GM12878 (cell line): Measurements from ENCODE around the gene HUS1.

Experiments
- EZH2 ChIP-seq: IDR thresholded peaks from 2 replicates; pipeline ENCODE4 v1.6.1; 2012; ENCODE audit warnings: low read depth, mild to moderate bottlenecking, control low read depth, inconsistent platforms, low read length, borderline replicate concordance; ENCODE audit not compliant: control insufficient read depth
- RCOR1 ChIP-seq: conservative IDR thresholded peaks from 2 replicates; pipeline ENCODE4 v1.6.1; 2012; ENCODE audit warnings: low read depth, low read length, improper control_type of control experiment
- TF ChIP-seq, protein P1 (sequence below), 3 experiments: IDR thresholded peaks in 2 of 3; conservative IDR thresholded peaks in 1 of 3; 2 replicates each; pipeline ENCODE4 v1.5.1; 2011; ENCODE audit warnings: low read depth in 3 of 3, low read length in 3 of 3, mild to moderate bottlenecking in 3 of 3, control low read depth in 2 of 3, moderate library complexity in 2 of 3, inconsistent platforms in 1 of 3, mixed read lengths in 1 of 3; ENCODE audit not compliant: control insufficient read depth in 2 of 3, insufficient read depth in 1 of 3; ENCODE audit errors: extremely low read depth in 1 of 3
- TF ChIP-seq, protein P2 (sequence below): IDR thresholded peaks from 2 replicates; pipeline ENCODE4 v1.6.1; 2012; ENCODE audit warnings: low read length, inconsistent platforms
- TF ChIP-seq, protein P3 (sequence below): fragments of 450-650 bp; IDR thresholded peaks from 2 replicates; pipeline ENCODE4 v1.6.1; 2017; ENCODE audit warnings: mild to moderate bottlenecking, moderate library complexity
- TF ChIP-seq, protein P4 (sequence below): IDR thresholded peaks from 2 replicates; pipeline ENCODE4 v1.6.1; 2012; ENCODE audit warnings: low read depth, low read length, improper control_type of control experiment

DNA sequence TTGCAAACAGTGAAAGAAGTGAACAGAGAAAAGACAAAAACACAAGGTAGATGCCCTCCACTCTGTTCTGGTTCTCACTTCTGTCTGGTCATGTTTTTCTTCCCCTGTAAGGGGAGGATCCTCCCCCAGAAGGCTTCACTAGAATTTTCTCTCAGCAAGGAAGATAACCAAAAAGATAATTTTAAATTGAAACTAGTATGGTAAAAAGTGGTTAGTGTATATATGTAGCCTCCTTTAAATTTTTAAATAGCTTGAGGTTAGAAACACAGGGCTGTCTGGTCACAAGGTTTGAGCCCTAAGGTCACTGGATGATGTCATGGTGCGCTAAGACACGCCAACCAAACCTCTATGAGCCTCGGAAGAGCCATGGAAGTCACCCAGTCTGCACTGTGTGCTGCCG lies 25.6 kb downstream of the HUS1 start:
- TF ChIP-seq, protein P1, sequence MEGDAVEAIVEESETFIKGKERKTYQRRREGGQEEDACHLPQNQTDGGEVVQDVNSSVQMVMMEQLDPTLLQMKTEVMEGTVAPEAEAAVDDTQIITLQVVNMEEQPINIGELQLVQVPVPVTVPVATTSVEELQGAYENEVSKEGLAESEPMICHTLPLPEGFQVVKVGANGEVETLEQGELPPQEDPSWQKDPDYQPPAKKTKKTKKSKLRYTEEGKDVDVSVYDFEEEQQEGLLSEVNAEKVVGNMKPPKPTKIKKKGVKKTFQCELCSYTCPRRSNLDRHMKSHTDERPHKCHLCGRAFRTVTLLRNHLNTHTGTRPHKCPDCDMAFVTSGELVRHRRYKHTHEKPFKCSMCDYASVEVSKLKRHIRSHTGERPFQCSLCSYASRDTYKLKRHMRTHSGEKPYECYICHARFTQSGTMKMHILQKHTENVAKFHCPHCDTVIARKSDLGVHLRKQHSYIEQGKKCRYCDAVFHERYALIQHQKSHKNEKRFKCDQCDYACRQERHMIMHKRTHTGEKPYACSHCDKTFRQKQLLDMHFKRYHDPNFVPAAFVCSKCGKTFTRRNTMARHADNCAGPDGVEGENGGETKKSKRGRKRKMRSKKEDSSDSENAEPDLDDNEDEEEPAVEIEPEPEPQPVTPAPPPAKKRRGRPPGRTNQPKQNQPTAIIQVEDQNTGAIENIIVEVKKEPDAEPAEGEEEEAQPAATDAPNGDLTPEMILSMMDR (IDR thresholded peaks at IDR 0.05 in 2 of 3, conservative IDR thresholded peaks at IDR 0.05 in 1 of 3; ENCODE audit: control insufficient read depth in 2 of 3, extremely low read depth in 1 of 3, insufficient read depth in 1 of 3, low read depth in 3 of 3, low read length in 3 of 3) = no peak
- TF ChIP-seq, protein P2, sequence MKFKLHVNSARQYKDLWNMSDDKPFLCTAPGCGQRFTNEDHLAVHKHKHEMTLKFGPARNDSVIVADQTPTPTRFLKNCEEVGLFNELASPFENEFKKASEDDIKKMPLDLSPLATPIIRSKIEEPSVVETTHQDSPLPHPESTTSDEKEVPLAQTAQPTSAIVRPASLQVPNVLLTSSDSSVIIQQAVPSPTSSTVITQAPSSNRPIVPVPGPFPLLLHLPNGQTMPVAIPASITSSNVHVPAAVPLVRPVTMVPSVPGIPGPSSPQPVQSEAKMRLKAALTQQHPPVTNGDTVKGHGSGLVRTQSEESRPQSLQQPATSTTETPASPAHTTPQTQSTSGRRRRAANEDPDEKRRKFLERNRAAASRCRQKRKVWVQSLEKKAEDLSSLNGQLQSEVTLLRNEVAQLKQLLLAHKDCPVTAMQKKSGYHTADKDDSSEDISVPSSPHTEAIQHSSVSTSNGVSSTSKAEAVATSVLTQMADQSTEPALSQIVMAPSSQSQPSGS = no peak
- TF ChIP-seq, protein P3, sequence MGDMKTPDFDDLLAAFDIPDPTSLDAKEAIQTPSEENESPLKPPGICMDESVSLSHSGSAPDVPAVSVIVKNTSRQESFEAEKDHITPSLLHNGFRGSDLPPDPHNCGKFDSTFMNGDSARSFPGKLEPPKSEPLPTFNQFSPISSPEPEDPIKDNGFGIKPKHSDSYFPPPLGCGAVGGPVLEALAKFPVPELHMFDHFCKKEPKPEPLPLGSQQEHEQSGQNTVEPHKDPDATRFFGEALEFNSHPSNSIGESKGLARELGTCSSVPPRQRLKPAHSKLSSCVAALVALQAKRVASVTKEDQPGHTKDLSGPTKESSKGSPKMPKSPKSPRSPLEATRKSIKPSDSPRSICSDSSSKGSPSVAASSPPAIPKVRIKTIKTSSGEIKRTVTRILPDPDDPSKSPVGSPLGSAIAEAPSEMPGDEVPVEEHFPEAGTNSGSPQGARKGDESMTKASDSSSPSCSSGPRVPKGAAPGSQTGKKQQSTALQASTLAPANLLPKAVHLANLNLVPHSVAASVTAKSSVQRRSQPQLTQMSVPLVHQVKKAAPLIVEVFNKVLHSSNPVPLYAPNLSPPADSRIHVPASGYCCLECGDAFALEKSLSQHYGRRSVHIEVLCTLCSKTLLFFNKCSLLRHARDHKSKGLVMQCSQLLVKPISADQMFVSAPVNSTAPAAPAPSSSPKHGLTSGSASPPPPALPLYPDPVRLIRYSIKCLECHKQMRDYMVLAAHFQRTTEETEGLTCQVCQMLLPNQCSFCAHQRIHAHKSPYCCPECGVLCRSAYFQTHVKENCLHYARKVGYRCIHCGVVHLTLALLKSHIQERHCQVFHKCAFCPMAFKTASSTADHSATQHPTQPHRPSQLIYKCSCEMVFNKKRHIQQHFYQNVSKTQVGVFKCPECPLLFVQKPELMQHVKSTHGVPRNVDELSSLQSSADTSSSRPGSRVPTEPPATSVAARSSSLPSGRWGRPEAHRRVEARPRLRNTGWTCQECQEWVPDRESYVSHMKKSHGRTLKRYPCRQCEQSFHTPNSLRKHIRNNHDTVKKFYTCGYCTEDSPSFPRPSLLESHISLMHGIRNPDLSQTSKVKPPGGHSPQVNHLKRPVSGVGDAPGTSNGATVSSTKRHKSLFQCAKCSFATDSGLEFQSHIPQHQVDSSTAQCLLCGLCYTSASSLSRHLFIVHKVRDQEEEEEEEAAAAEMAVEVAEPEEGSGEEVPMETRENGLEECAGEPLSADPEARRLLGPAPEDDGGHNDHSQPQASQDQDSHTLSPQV = no peak
- TF ChIP-seq EZH2 (no peak), RCOR1 (no peak)
- TF ChIP-seq, protein P4, sequence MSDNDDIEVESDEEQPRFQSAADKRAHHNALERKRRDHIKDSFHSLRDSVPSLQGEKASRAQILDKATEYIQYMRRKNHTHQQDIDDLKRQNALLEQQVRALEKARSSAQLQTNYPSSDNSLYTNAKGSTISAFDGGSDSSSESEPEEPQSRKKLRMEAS = no peak
